K562 (cell line): ENCODE measurements around the gene PLAC8L1. TPM values are rescaled to one million over a fixed set of nuclear protein-coding genes. Genes with fewer than 3 reads are reported as not detected.
A peak's percentile ranks its signal among the peaks of the same experiment; 100 is the strongest.

Experiments used
- CTCF ChIP-seq, 3 experiments: IDR thresholded peaks in 2 of 3; conservative IDR thresholded peaks in 1 of 3; 2 replicates each; pipeline ENCODE4 v1.5.1; 2011 to 2012; ENCODE audit warnings: low read length in 3 of 3, mild to moderate bottlenecking in 3 of 3, control low read depth in 2 of 3, improper control_type of control experiment in 1 of 3, inconsistent platforms in 1 of 3, low read depth in 1 of 3, mixed read lengths in 1 of 3, moderate library complexity in 1 of 3; ENCODE audit not compliant: insufficient read depth in 2 of 3
- DPF2 ChIP-seq: fragments of 450-650 bp; IDR thresholded peaks from 2 replicates; pipeline ENCODE4 v1.6.1; 2016
- E4F1 ChIP-seq: fragments of 250-450 bp; sonication (Bioruptor Pico); IDR thresholded peaks from 2 replicates; pipeline ENCODE4 v1.5.0; 2021; ENCODE audit warnings: mild to moderate bottlenecking, borderline replicate concordance
- FUS ChIP-seq: fragments of 200-400 bp; formaldehyde crosslinking; optimal IDR thresholded peaks from 2 replicates; pipeline ENCODE3; 2017; ENCODE audit warnings: low read depth, low read length
- IRF1 ChIP-seq: sonication (generic); formaldehyde crosslinking; IDR thresholded peaks from 2 replicates; pipeline ENCODE4 v1.8.0; 2022; ENCODE audit warnings: missing genetic modification reagents, mild to moderate bottlenecking, borderline replicate concordance
- KLF6 ChIP-seq: fragments of 250-450 bp; sonication (Bioruptor Pico); IDR thresholded peaks from 2 replicates; pipeline ENCODE4 v1.4.0; 2020; ENCODE audit warnings: mild to moderate bottlenecking, moderate library complexity, borderline replicate concordance
- MAX ChIP-seq: sonication (generic); formaldehyde crosslinking; IDR thresholded peaks from 2 replicates; pipeline ENCODE4 v1.9.0; 2022; ENCODE audit warnings: mild to moderate bottlenecking, missing genetic modification reagents
- OTX1 ChIP-seq: fragments of 450-650 bp; formaldehyde crosslinking; IDR thresholded peaks from 2 replicates; pipeline ENCODE4 v1.4.0; 2022; ENCODE audit warnings: mild to moderate bottlenecking
- RBM39 ChIP-seq: fragments of 200-400 bp; formaldehyde crosslinking; optimal IDR thresholded peaks from 2 replicates; pipeline ENCODE3; 2018; ENCODE audit warnings: low read depth, low read length
- SP2 ChIP-seq: IDR thresholded peaks from 2 replicates; pipeline ENCODE4 v1.6.1; 2011; ENCODE audit warnings: mild to moderate bottlenecking, low read depth, low read length, moderate library complexity; ENCODE audit not compliant: poor library complexity, severe bottlenecking; ENCODE audit errors: extremely low read depth
- TCF7L2 ChIP-seq: fragments of 150-350 bp; IDR thresholded peaks from 2 replicates; pipeline ENCODE4 v1.6.1; 2016; ENCODE audit warnings: low read depth, mild to moderate bottlenecking, low read length, moderate library complexity
- TRIM24 ChIP-seq, 2 experiments: fragments of 450-650 bp; IDR thresholded peaks; 2 replicates each; pipeline ENCODE4 v1.6.1; 2016
- ZBTB12 ChIP-seq: fragments of 250-450 bp; sonication (Bioruptor Pico); IDR thresholded peaks from 2 replicates; pipeline ENCODE4 v1.4.0; 2020
- ZC3H8 ChIP-seq: fragments of 450-650 bp; IDR thresholded peaks from 2 replicates; pipeline ENCODE4 v1.6.1; 2017
- ZFP91 ChIP-seq: sonication (generic); formaldehyde crosslinking; IDR thresholded peaks from 2 replicates; pipeline ENCODE4 v1.8.0; 2022; ENCODE audit warnings: mild to moderate bottlenecking, missing genetic modification reagents
- ZNF175 ChIP-seq: fragments of 200-800 bp; sonication (Bioruptor generic); IDR thresholded peaks from 2 replicates; pipeline ENCODE4 v1.6.1; 2016; ENCODE audit warnings: low read depth, mild to moderate bottlenecking, missing genetic modification characterization, missing compliant biosample characterization
- ZNF263 ChIP-seq: sonication (generic); formaldehyde crosslinking; IDR thresholded peaks from 2 replicates; pipeline ENCODE4 v1.8.0; 2022; ENCODE audit warnings: mild to moderate bottlenecking, missing genetic modification reagents, borderline replicate concordance
- polyA plus RNA-seq, 8 experiments: library from polyadenylated mRNA; depleted of rRNA in 4 of 8; stranded (reverse) in 5 of 8; unstranded in 3 of 8; fragments of >200 nt; fragmentation: Nextera tagmentation in 2 of 8; fragmentation: Illumina TruSeq in 1 of 8; extraction: Ambion mirVana in 2 of 8; extraction: Trizol in 1 of 8; gene quantifications; 2 replicates each; pipeline versions ENCODE4 v1.2.1 to v1.2.3, GENCODE V29; 2011 to 2014; ENCODE audit warnings: inconsistent platforms in 1 of 8, missing spikeins in 1 of 8
- total RNA-seq, 7 experiments: library from RNA; depleted of rRNA in 6 of 7; stranded (reverse); fragments of >200 nt in 6 of 7; fragmentation: Illumina TruSeq in 2 of 7; extraction: Trizol in 2 of 7; gene quantifications; 2 replicates each; pipeline versions ENCODE4 v1.2.1 to v1.2.3, GENCODE V29; 2011 to 2021; ENCODE audit warnings: low replicate concordance in 1 of 7

PLAC8L1 gene
- total and polyA plus RNA-seq, 9 of the 15 experiments (the other 6 are each of a cell fraction or from before 2014, with no cell fraction given) = 0.10 to 0.43 (median 0.26) TPM; not detected in 3

- TF ChIP-seq KLF6 (CRISPR knock-in tag) (no peak), DPF2 (peak; percentile 72; the same call in 1 of the 2 replicates), SP2 (no peak), FUS (no peak), ZFP91 (CRISPR knock-in tag) (no peak), ZNF263 (CRISPR knock-in tag) (no peak; the same call in 1 of the 2 replicates), OTX1 (CRISPR knock-in tag) (no peak), CTCF (IDR thresholded peaks at IDR 0.05 in 2 of 3, conservative IDR thresholded peaks at IDR 0.05 in 1 of 3; ENCODE audit: insufficient read depth in 2 of 3, low read depth in 1 of 3, low read length in 3 of 3) (no peak), ZNF175 (CRISPR knock-in tag) (peak; percentile 25; the same call in 1 of the 2 replicates), MAX (CRISPR knock-in tag) (peak; percentile 35; the same call in 1 of the 2 replicates), RBM39 (no peak), ZBTB12 (CRISPR knock-in tag) (no peak), TCF7L2 (no peak), IRF1 (CRISPR knock-in tag) (no peak), TRIM24 (IDR thresholded peaks at IDR 0.05) (peak in 1 of 2 experiments; percentile 48; a peak in 1 of 4 replicates), ZC3H8 (no peak), E4F1 (CRISPR knock-in tag) (no peak)
Observed at GRCh38 chr5:146042628-146043279, 62.6 kb downstream of the PLAC8L1 start (continued).
